Upper lobe of left lung (tissue), 4 donors: ENCODE measurements around the gene DIDO1.

Source experiments
- CTCF ChIP-seq, 6 experiments: fragments of 450-650 bp in 4 of 6; fragments of 200-600 bp in 2 of 6; sonication (generic) in 2 of 6; IDR thresholded peaks; one replicate each; pipeline ENCODE4 v1.5.1; 2016 to 2019; ENCODE audit warnings: antibody characterized with exemption in 6 of 6
- POLR2AphosphoS5 ChIP-seq, 2 donors: sonication (generic); formaldehyde crosslinking; IDR thresholded peaks; one replicate each; pipeline ENCODE4 v1.5.1; 2017; ENCODE audit warnings: antibody characterized with exemption in 2 of 2

- TF ChIP-seq POLR2AphosphoS5 (IDR thresholded peaks at IDR 0.05) (no peak), CTCF (IDR thresholded peaks at IDR 0.05) (no peak)
Measured at GRCh38 chr20:62892348-62893304, 33.7 kb downstream of the DIDO1 start.
